WTC11 (cell line): ENCODE data around the gene SH3D19.

Experiments used
- CBFB ChIP-seq: sonication (generic); formaldehyde crosslinking; IDR thresholded peaks from 2 replicates; pipeline ENCODE4 v1.8.1; 2022; ENCODE audit warnings: mild to moderate bottlenecking, low read depth, missing genetic modification reagents
- CTCF ChIP-seq: fragments of 200-600 bp; IDR thresholded peaks from 2 replicates; pipeline ENCODE4 v1.8.0; 2022; ENCODE audit warnings: antibody characterized with exemption
- KAT7 ChIP-seq: sonication (generic); formaldehyde crosslinking; IDR thresholded peaks from 2 replicates; pipeline ENCODE4 v1.8.1; 2023; ENCODE audit warnings: missing genetic modification reagents, mild to moderate bottlenecking, borderline replicate concordance
- NFYB ChIP-seq: sonication (generic); formaldehyde crosslinking; conservative IDR thresholded peaks from 2 replicates; pipeline ENCODE4 v1.8.0; 2022; ENCODE audit warnings: low read depth, missing genetic modification reagents
- NR2C2 ChIP-seq: sonication (generic); formaldehyde crosslinking; IDR thresholded peaks from 2 replicates; pipeline ENCODE4 v1.8.0; 2022; ENCODE audit warnings: mild to moderate bottlenecking, missing genetic modification reagents
- STAT6 ChIP-seq: sonication (generic); formaldehyde crosslinking; conservative IDR thresholded peaks from 2 replicates; pipeline ENCODE4 v1.8.1; 2023; ENCODE audit warnings: mild to moderate bottlenecking, low read depth, missing genetic modification reagents, moderate library complexity
- USF2 ChIP-seq: sonication (generic); formaldehyde crosslinking; IDR thresholded peaks from 2 replicates; pipeline ENCODE4 v1.8.1; 2023; ENCODE audit warnings: mild to moderate bottlenecking, missing genetic modification reagents, moderate library complexity

- TF ChIP-seq CTCF: no peak
- TF ChIP-seq KAT7: no peak
- no peak for TF ChIP-seq NR2C2
- no peak for TF ChIP-seq USF2 (CRISPR knock-in tag)
- no peak for TF ChIP-seq STAT6
- no peak for TF ChIP-seq CBFB
- no peak for TF ChIP-seq NFYB (CRISPR knock-in tag)
Measured at GRCh38 chr4:151219091-151219490, 106.3 kb downstream of the SH3D19 start.
